ENCODE measurements around the gene FKBP15.

DNA sequence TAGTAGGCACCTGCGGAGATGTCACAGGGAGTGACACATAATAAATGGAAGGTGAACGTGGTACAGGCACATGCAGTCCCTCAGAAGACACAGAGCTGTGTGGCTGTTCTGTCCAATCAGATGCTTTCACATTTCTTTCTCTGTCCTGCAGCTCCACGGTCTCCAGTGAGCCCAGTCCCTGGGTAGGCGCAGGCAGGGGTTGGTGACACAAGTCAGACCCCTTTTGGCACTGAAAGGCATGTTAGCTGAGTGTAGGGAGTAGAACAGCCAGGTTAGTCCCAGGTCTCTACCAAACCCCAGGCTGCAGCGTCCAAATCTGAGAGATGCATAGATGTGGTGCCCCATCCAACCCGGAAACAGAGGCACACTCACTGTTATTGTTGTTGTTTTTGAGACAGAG, 67.5 kb downstream of the FKBP15 start:
- TF ChIP-seq CTCF (IDR thresholded peaks at IDR 0.05; ENCODE audit: low read depth, low read length) (no peak), EZH2phosphoT487 (IDR thresholded peaks at IDR 0.05; ENCODE audit: low read depth) (no peak)
